Measurements from ENCODE around the gene DNAJA4.

DNAJA4 gene

DNA sequence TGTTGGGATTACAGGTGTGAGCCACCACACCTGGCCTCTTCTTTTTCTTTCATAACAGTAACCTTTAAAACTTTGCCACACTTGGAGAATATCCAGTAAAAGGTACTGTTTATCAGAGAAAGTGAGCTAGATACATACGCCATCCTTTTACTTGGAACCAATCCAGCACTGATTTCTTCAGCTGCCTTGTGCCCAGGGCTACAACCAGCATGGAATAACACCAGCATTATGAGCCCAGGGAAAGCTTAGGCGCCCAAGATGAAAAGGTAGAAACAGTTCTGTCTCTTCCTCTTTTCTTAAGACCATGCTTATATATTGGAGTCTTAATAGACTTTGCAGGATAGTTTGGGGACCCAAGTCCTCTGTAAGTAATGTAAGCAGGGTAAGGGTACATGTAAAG, 26.7 kb downstream of the DNAJA4 start:
- H3K4me3 Mint-ChIP-seq = no peak overlapping the region
- H3K4me1 Mint-ChIP-seq = no peaks in the 10 kb centered on the region
- TF ChIP-seq, protein P1, sequence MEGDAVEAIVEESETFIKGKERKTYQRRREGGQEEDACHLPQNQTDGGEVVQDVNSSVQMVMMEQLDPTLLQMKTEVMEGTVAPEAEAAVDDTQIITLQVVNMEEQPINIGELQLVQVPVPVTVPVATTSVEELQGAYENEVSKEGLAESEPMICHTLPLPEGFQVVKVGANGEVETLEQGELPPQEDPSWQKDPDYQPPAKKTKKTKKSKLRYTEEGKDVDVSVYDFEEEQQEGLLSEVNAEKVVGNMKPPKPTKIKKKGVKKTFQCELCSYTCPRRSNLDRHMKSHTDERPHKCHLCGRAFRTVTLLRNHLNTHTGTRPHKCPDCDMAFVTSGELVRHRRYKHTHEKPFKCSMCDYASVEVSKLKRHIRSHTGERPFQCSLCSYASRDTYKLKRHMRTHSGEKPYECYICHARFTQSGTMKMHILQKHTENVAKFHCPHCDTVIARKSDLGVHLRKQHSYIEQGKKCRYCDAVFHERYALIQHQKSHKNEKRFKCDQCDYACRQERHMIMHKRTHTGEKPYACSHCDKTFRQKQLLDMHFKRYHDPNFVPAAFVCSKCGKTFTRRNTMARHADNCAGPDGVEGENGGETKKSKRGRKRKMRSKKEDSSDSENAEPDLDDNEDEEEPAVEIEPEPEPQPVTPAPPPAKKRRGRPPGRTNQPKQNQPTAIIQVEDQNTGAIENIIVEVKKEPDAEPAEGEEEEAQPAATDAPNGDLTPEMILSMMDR (IDR thresholded peaks at IDR 0.05; ENCODE audit: unreplicated experiment in 3 of 3) = no peak
- H3K27me3 Mint-ChIP-seq (ENCODE audit: low read depth) = no peaks in the 10 kb centered on the region
- H3K36me3 Mint-ChIP-seq (ENCODE audit: low read depth) = peaks cover 35% of the 10 kb centered on the region
- no peak overlapping the region for H3K27ac Mint-ChIP-seq
- no peaks in the 10 kb centered on the region for H3K9me3 Mint-ChIP-seq

DNA sequence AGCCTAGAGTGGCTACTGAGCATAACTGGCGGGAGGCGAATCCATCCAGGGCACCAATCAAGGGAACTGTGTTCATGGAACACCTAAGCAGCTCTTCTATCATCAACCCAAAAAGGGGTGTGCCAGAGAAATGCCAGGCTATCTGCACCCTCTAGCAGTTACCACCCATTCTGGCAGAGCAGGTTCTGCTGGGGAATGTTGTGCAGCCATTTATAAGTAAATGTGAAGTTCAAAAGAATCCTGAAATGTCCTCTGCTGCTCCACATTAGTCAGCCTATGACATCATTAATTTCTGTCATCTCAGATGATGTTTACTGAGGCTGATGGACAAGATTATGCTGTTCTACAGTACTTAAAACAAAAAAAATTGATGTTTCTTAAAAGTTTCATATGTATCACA, 27.3 kb downstream of the DNAJA4 start:
- no peaks in the 10 kb centered on the region for H3K4me1 Mint-ChIP-seq
- no peak overlapping the region for H3K27ac Mint-ChIP-seq
- H3K36me3 Mint-ChIP-seq (ENCODE audit: low read depth) = peaks cover 28% of the 10 kb centered on the region
- no peaks in the 10 kb centered on the region for H3K9me3 Mint-ChIP-seq
- TF ChIP-seq, protein P1 (IDR thresholded peaks at IDR 0.05; ENCODE audit: unreplicated experiment in 3 of 3) = no peak
- H3K4me3 Mint-ChIP-seq = no peak overlapping the region
- no peaks in the 10 kb centered on the region for H3K27me3 Mint-ChIP-seq (ENCODE audit: low read depth)

DNA sequence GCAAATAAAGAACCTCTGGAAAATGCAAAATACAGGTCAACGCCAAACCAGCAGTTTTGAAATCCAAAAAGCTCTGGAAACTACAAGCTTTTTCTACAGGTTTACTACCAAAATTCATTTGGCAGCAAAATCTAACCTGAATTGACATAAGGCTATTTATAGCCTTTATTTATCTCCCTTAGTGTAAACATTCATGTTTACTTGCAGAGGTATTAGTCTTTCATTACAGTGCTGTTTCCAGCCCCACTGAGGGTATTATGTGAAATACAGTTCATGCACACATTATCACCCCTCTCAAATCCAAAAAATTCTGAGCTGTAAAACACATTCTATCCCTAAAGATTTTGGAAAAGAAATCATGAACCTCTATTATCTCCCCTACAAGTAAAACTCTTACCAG, 27.9 kb downstream of the DNAJA4 start:
- Mint-ChIP-seq H3K4me1 (no peaks in the 10 kb centered on the region), H3K36me3 (ENCODE audit: low read depth) (peaks cover 23% of the 10 kb centered on the region), H3K4me3 (no peak overlapping the region), H3K9me3 (no peaks in the 10 kb centered on the region), H3K27ac (no peak overlapping the region), H3K27me3 (ENCODE audit: low read depth) (no peaks in the 10 kb centered on the region)
- TF ChIP-seq, protein P1 (IDR thresholded peaks at IDR 0.05; ENCODE audit: unreplicated experiment in 3 of 3) = no peak

DNA sequence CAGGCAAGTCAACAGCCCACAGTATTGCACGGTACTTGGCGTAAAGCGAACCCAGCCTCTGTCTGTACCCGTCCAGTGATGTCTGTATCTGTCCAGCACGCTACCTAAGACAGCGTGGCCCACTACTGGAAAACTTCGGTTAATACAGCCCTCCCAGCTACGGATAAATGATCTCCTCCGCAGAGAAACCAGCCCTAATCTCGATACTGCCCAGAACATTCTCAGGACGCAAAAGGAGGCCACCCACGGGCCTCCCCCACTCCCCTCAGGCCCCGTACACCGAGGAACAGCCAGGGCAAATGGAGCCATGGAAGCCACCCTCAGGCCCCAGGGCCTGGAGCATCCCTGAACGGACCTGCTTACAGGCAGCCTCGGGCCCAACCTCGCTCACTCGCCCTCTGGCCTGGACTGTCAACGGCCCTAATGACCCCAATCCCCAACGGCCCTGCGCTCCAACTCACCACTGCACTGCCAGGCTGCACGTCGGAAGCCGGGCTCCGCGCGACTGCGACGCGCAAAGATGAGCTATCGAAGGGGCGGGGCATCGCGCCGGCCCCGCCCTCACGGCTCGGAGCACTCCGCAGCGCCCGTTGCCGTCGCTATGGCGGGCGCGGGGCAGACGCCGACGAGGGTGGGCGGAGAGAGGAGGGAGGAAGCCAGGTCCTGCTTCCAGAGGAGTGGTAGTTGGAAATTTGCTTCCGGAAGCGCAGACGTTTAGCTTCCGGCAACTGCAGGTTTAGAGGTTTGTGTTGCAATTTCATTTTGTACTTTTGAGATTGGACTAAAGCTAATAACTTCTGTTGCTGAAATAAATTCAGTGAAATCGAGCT, 35.0 kb downstream of the DNAJA4 start, which contains the start of gene SKIC8:
SKIC8 (minus strand) TSS at position 509 of the 830 bp plus-strand sequence. CDS start 3,923 bp downstream, outside the sequence.
- peaks cover 16% of the 10 kb centered on the region for H3K27me3 Mint-ChIP-seq (ENCODE audit: low read depth)
- TF ChIP-seq, protein P1 (IDR thresholded peaks at IDR 0.05; ENCODE audit: unreplicated experiment in 3 of 3) = no peak
- H3K27ac Mint-ChIP-seq = peak within 1 kb of the TSS; percentile 56 to 94 (median 89)
- no peaks in the 10 kb centered on the region for H3K9me3 Mint-ChIP-seq
- peaks cover 7% of the 10 kb centered on the region for H3K36me3 Mint-ChIP-seq (ENCODE audit: low read depth)
- H3K4me1 Mint-ChIP-seq = peaks cover 18% of the 10 kb centered on the region
- peak within 1 kb of the TSS; percentile 97 to 99 (median 99) for H3K4me3 Mint-ChIP-seq

DNA sequence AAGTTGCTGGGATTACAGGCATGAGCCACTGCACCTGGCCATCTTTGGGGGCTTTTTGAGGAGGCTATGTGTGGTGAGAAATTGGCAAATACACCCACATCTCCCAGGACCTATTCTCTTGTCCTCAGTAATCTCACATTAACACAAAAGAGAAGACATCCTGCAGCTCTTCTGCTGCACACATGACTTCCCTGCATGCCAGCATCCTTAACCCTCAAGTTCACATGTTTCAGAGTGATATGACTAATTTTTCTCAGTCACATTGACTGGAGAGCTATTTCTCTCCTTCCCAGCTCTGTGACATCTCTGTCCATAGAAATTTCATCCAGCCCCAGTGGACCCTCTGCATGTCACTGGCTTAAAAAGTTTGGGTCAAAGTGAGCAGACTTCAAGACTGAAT, 37.0 kb downstream of the DNAJA4 start:
- no peaks in the 10 kb centered on the region for H3K36me3 Mint-ChIP-seq (ENCODE audit: low read depth)
- peaks cover 21% of the 10 kb centered on the region for H3K27me3 Mint-ChIP-seq (ENCODE audit: low read depth)
- H3K4me3 Mint-ChIP-seq = peak overlapping the region; percentile 61 to 82 (median 69)
- H3K9me3 Mint-ChIP-seq = no peaks in the 10 kb centered on the region
- H3K4me1 Mint-ChIP-seq = peaks cover 22% of the 10 kb centered on the region
- TF ChIP-seq, protein P1 (IDR thresholded peaks at IDR 0.05; ENCODE audit: unreplicated experiment in 3 of 3) = no peak
- H3K27ac Mint-ChIP-seq = peak overlapping the region in 1 of 3 experiments; percentile 31

Data from nephron (organoid).